ENCODE measurements around the gene CNPPD1. TPM values are rescaled to one million over a fixed set of nuclear protein-coding genes. Genes with fewer than 3 reads are reported as not detected.

The CNPPD1 gene
- total and polyA plus RNA-seq, 2 of the 8 experiments (the other 6 are each of a cell fraction or from before 2014, with no cell fraction given) = 32.9 to 35.9 TPM

- TF ChIP-seq YY1 (IDR thresholded peaks at IDR 0.05; ENCODE audit: low read depth, low read length) (no peak), SIN3A (conservative IDR thresholded peaks at IDR 0.05 in 1 of 2, IDR thresholded peaks at IDR 0.05 in 1 of 2; ENCODE audit: low read depth in 1 of 2, low read length in 2 of 2) (no peak), SP4 (IDR thresholded peaks at IDR 0.05; ENCODE audit: low read length) (no peak), BRCA1 (IDR thresholded peaks at IDR 0.05; ENCODE audit: low read depth, low read length) (no peak)
Measured at GRCh38 chr2:219214786-219215185, 38.1 kb upstream of the CNPPD1 start (continued).

Data from H1 (cell line).